ENCODE measurements around the gene CCDC186. TPM values are rescaled to one million over a fixed set of nuclear protein-coding genes. Genes with fewer than 3 reads are reported as not detected.

The CCDC186 gene
- polyA plus RNA-seq, 1 of the 3 experiments (the other 2 are of a cell fraction): 1.3 TPM

- POLR2A ChIA-PET: no interaction called here
Observed at GRCh38 chr10:114084215-114084614, 89.8 kb downstream of the CCDC186 start.

More at GRCh38 chr10:114084215-114084614, 89.8 kb downstream of the CCDC186 start:
- no peaks in the 10 kb centered on the region for H3K79me2 ChIP-seq (ENCODE audit: insufficient read depth)
- no peaks in the 10 kb centered on the region for H3K9me3 ChIP-seq
- TF ChIP-seq RFX5 (IDR thresholded peaks at IDR 0.05; ENCODE audit: low read length): no peak
- no peak for TF ChIP-seq MAX (IDR thresholded peaks at IDR 0.05; ENCODE audit: low read depth)
- no peak for TF ChIP-seq TCF12 (IDR thresholded peaks at IDR 0.05)
- TF ChIP-seq TEAD4 (IDR thresholded peaks at IDR 0.05; ENCODE audit: borderline replicate concordance, insufficient read depth): no peak
- TF ChIP-seq RAD21 (IDR thresholded peaks at IDR 0.05; ENCODE audit: low read length): no peak
- no peak for TF ChIP-seq USF2 (IDR thresholded peaks at IDR 0.05; ENCODE audit: borderline replicate concordance, low read depth, low read length)
- TF ChIP-seq PBX3 (IDR thresholded peaks at IDR 0.05): no peak
- TF ChIP-seq SMC3 (IDR thresholded peaks at IDR 0.05; ENCODE audit: low read depth, low read length): no peak
- no peak for TF ChIP-seq NFIC (IDR thresholded peaks at IDR 0.05; ENCODE audit: borderline replicate concordance)
- TF ChIP-seq POLR2AphosphoS5 (IDR thresholded peaks at IDR 0.05; ENCODE audit: low read depth, low read length): no peak
- no peak for TF ChIP-seq EP300 (IDR thresholded peaks at IDR 0.05; ENCODE audit: borderline replicate concordance in 1 of 2, low read depth in 1 of 2, low read length in 1 of 2)
- no peak for TF ChIP-seq JUND (IDR thresholded peaks at IDR 0.05)
- no peak for TF ChIP-seq SIN3A (IDR thresholded peaks at IDR 0.05; ENCODE audit: borderline replicate concordance, low read depth, low read length)
- TF ChIP-seq YY1 (IDR thresholded peaks at IDR 0.05; ENCODE audit: low read depth): no peak
- no peak for TF ChIP-seq NRF1 (IDR thresholded peaks at IDR 0.05; ENCODE audit: low read depth, low read length)
- TF ChIP-seq CHD2 (IDR thresholded peaks at IDR 0.05; ENCODE audit: low read length, partially characterized antibody): no peak
- no peak for TF ChIP-seq FOXM1 (IDR thresholded peaks at IDR 0.05; ENCODE audit: low read depth)
- TF ChIP-seq GATA2 (CRISPR knock-in tag; IDR thresholded peaks at IDR 0.05): no peak
- no peak for TF ChIP-seq MXI1 (IDR thresholded peaks at IDR 0.05; ENCODE audit: low read depth, low read length)
- TF ChIP-seq, protein P1, sequence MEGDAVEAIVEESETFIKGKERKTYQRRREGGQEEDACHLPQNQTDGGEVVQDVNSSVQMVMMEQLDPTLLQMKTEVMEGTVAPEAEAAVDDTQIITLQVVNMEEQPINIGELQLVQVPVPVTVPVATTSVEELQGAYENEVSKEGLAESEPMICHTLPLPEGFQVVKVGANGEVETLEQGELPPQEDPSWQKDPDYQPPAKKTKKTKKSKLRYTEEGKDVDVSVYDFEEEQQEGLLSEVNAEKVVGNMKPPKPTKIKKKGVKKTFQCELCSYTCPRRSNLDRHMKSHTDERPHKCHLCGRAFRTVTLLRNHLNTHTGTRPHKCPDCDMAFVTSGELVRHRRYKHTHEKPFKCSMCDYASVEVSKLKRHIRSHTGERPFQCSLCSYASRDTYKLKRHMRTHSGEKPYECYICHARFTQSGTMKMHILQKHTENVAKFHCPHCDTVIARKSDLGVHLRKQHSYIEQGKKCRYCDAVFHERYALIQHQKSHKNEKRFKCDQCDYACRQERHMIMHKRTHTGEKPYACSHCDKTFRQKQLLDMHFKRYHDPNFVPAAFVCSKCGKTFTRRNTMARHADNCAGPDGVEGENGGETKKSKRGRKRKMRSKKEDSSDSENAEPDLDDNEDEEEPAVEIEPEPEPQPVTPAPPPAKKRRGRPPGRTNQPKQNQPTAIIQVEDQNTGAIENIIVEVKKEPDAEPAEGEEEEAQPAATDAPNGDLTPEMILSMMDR (IDR thresholded peaks at IDR 0.05): no peak
- no peaks in the 10 kb centered on the region for H3F3A ChIP-seq (replicated peaks; ENCODE audit: insufficient read depth)
- CTCF ChIA-PET: interaction anchor here (1.6 kb wide), 1 partner anchor 9 kb away, joined by 4 read pairs; no protein-coding TSS in a partner anchor
- no peaks in the 10 kb centered on the region for H3K36me3 ChIP-seq (replicated peaks in 1 of 2; ENCODE audit: control insufficient read depth in 1 of 2, insufficient read depth in 2 of 2, low read length in 1 of 2)
- H3K9ac ChIP-seq: no peak overlapping the region
- H3K27me3 ChIP-seq (ENCODE audit: insufficient read depth): no peaks in the 10 kb centered on the region
- no peak overlapping the region for H2AFZ ChIP-seq (ENCODE audit: low read depth)
- H4K20me1 ChIP-seq (ENCODE audit: insufficient read depth): no peaks in the 10 kb centered on the region
- WGBS (ENCODE audit: low lambda C conversion rate): 72% methylated on average over 4 of the region's 4 CpGs
- no peak for DNase-seq
- no peak overlapping the region for H3K27ac ChIP-seq (ENCODE audit: low read depth in 2 of 2, low read length in 1 of 2)
- H3K4me3 ChIP-seq (ENCODE audit: low read depth in 2 of 2, low read length in 1 of 2): no peak overlapping the region
- H3K4me1 ChIP-seq (ENCODE audit: control insufficient read depth in 1 of 2, insufficient read depth in 2 of 2, low read depth in 1 of 2, low read length in 1 of 2): no peaks in the 10 kb centered on the region
- H3K4me2 ChIP-seq: no peak overlapping the region
- H3K9me2 ChIP-seq: no peaks in the 10 kb centered on the region
